Subcutaneous abdominal adipose tissue (tissue), 5 donors: ENCODE results near the gene TLX2.

ENCODE experiments used
- H3K27ac ChIP-seq: one replicate; pipeline ENCODE4 v1.7.0; 2013; ENCODE audit warnings: low read depth, mild to moderate bottlenecking, inconsistent platforms, low read length, moderate library complexity
- H3K27me3 ChIP-seq, 5 donors: one replicate each; pipeline ENCODE4 v1.7.0; 2013; ENCODE audit warnings: low read length in 5 of 5, inconsistent platforms in 1 of 5; ENCODE audit not compliant: control insufficient read depth in 5 of 5, insufficient read depth in 4 of 5
- H3K36me3 ChIP-seq, 5 donors: one replicate each; pipeline ENCODE4 v1.7.0; 2013; ENCODE audit warnings: low read length in 5 of 5; ENCODE audit not compliant: control insufficient read depth in 5 of 5, insufficient read depth in 5 of 5
- H3K4me1 ChIP-seq, 5 donors: one replicate each; pipeline ENCODE4 v1.7.0; 2013; ENCODE audit warnings: low read length in 5 of 5, mild to moderate bottlenecking in 3 of 5, moderate library complexity in 1 of 5; ENCODE audit not compliant: control insufficient read depth in 5 of 5, insufficient read depth in 5 of 5
- H3K4me3 ChIP-seq, 5 donors: one replicate each; pipeline ENCODE4 v1.7.0; 2013; ENCODE audit warnings: low read length in 5 of 5, low read depth in 1 of 5
- H3K9ac ChIP-seq, 5 donors: one replicate each; pipeline ENCODE4 v1.7.0; 2013; ENCODE audit warnings: low read length in 5 of 5, mild to moderate bottlenecking in 4 of 5, moderate library complexity in 3 of 5
- H3K9me3 ChIP-seq, 5 donors: one replicate each; pipeline ENCODE4 v1.7.0; 2013; ENCODE audit warnings: low read length in 5 of 5; ENCODE audit not compliant: control insufficient read depth in 5 of 5
- donor health status: healthy.
- donor health status: healthy.
- donor health status: healthy.
- donor health status: healthy.
- donor health status: healthy.

TLX2 gene

DNA sequence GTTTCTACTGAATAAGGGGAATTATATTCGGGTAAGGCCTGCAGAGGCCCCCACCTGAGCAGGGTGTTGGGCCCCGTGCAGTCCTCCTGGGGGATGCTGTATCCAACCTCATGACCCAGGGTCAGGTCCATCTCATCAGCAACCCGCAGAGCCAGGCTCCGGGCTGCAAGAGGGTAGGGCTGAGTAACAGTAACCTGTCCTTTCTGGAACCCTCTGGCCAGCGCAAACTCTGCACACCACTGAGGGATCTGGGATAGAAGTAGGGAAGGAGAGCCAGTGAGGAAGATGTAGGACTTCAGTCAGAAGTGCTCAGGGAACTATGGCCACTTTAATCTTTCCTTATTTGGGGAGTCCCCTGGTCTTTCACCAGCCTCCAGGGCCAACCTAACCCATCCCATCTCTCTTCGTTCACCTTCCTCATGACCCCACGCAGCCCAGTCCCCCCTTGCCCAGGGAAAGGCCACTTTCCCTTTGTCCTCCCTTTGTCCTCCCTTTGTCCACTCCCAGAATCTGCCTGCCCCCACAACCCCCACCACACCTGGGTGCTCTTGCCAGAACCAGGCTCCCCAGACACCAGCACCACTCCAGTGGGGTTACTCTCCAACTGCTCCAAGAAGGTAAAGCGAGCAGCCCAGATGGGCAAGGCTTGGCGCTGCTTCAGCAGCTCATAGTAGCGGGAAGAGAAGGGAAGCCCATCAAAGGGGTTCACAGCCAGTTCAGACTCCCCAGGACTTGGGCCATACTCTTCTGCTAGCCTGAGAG, 10.9 kb downstream of the TLX2 start:
- Histone ChIP-seq H3K9ac (no peak overlapping the region), H3K4me3 (no peak overlapping the region), H3K4me1 (peaks cover 2 to 17% (median 15%) of the 10 kb centered on the region in 5 donors), H3K27me3 (peaks cover 0 to 6% (median 5%) of the 10 kb centered on the region in 5 donors), H3K27ac (no peak overlapping the region), H3K36me3 (peaks cover 0 to 32% (median 27%) of the 10 kb centered on the region in 5 donors), H3K9me3 (no peaks in the 10 kb centered on the region)

DNA sequence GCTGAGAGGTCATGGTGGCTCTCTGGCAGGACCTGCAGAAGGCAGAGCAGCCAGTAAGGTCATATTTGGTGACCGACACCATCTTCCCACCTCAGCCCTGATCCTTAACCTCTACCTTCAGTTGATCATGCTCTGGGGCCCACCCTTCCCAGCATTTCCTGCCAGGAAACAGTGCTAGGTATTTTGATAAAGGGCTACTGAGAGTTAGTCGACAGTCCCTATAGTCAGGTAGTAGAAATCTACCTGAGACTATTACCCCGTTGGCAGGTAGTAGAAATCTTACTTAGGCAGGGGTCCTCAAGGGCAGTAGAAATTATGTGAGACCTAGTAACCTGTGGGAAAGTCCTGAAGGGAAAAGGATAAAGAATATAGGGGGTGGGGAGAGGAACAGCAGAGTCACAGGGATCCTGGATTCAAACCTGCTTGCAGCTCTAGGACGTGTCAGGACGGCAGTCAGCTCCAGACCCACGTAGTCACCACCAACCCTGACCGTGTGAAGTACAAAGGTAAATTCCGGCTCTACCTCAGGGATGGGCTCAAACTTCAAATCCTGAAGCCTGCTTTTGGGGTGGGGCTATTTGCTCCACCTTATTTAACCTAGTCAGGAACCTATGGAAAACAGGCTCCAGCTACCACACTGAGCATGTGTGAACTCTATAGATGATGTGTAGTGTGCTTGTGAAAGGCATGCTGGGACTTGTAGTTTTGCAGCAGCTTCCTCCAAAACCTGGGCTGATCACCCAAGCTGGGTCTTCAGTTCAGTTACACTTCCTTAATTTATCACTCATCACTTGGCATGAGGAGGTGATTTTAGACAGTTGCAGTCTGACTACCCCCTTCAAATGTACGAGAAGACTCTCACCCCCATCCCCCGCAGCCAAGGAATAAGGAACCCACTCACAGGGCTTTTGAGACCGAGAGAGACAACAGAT, 11.7 kb downstream of the TLX2 start, which contains the start of gene DQX1:
Gene DQX1 (minus strand): TSS at position 515 of the 932 bp plus-strand sequence. CDS start 502 bp downstream, at position 13.
- H3K4me1 ChIP-seq: peaks cover 2 to 25% (median 22%) of the 10 kb centered on the region in 5 donors
- H3K9ac ChIP-seq: no peak within 1 kb of the TSS
- H3K9me3 ChIP-seq: no peaks in the 10 kb centered on the region
- no peak within 1 kb of the TSS for H3K4me3 ChIP-seq
- no peak within 1 kb of the TSS for H3K27ac ChIP-seq
- peaks cover 0 to 3% (median 0%) of the 10 kb centered on the region in 5 donors for H3K27me3 ChIP-seq
- peaks cover 0 to 32% (median 27%) of the 10 kb centered on the region in 5 donors for H3K36me3 ChIP-seq

GRCh38 chr2:74526649-74527230, 12.5 kb downstream of the TLX2 start:
- peaks cover 2 to 33% (median 26%) of the 10 kb centered on the region in 5 donors for H3K4me1 ChIP-seq

GRCh38 chr2:74527741-74528140, 13.5 kb downstream of the TLX2 start:
- peaks cover 2 to 39% (median 27%) of the 10 kb centered on the region in 5 donors for H3K4me1 ChIP-seq
- no peaks in the 10 kb centered on the region for H3K9me3 ChIP-seq
- H3K4me3 ChIP-seq: no peak overlapping the region
- H3K27me3 ChIP-seq: no peaks in the 10 kb centered on the region
- no peak overlapping the region for H3K27ac ChIP-seq
- no peak overlapping the region for H3K9ac ChIP-seq
- peaks cover 0 to 43% (median 34%) of the 10 kb centered on the region in 5 donors for H3K36me3 ChIP-seq

More at GRCh38 chr2:74526649-74527230, 12.5 kb downstream of the TLX2 start:
- H3K4me3 ChIP-seq: no peak overlapping the region
- no peak overlapping the region for H3K9ac ChIP-seq
- peaks cover 0 to 3% (median 0%) of the 10 kb centered on the region in 5 donors for H3K27me3 ChIP-seq
- H3K27ac ChIP-seq: no peak overlapping the region
- peaks cover 0 to 37% (median 27%) of the 10 kb centered on the region in 5 donors for H3K36me3 ChIP-seq
- no peaks in the 10 kb centered on the region for H3K9me3 ChIP-seq

DNA sequence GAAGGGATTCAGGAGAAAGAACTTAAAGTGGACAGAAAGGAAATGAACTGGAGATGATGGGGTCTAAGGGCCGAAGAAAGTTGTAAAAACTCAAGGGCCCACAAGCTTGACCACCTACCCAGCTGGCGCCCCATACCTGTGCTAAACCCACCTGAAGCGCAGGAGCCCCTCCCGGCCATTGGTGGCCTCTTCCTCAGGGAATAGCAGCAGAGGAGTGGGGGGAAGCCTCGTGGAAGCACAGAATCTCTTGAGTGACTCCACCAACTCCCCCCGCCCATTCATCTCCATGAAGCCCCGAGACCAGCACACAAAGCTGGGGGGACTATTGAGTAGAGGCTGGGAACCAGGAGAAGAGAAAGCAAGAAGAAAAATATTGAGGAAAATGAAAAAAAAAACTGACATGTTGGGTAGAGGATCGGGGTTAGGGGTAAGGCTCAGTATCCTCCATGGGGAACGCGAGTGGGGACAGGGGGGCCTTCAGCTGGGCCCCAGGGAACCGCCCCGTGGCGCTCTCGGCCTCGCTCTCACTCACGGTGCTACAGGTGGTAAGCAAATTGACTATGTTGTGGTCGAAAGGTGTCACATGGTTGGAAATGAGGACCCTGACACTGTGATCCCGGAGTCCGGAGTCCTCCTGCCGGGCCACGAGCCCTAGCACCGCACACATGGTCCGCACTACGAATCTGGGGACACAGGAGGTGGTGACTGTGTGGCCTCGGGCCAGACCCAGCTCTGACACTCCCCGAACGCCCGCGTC, 14.5 kb downstream of the TLX2 start:
- peaks cover 2 to 39% (median 27%) of the 10 kb centered on the region in 5 donors for H3K4me1 ChIP-seq
- no peaks in the 10 kb centered on the region for H3K9me3 ChIP-seq
- H3K27me3 ChIP-seq: no peaks in the 10 kb centered on the region
- H3K36me3 ChIP-seq: peaks cover 0 to 53% (median 44%) of the 10 kb centered on the region in 5 donors
- peak overlapping the region; percentile 48 to 94 (median 82) for H3K9ac ChIP-seq
- peak overlapping the region; percentile 66 to 95 (median 83) for H3K4me3 ChIP-seq
- peak overlapping the region; percentile 76 for H3K27ac ChIP-seq

DNA sequence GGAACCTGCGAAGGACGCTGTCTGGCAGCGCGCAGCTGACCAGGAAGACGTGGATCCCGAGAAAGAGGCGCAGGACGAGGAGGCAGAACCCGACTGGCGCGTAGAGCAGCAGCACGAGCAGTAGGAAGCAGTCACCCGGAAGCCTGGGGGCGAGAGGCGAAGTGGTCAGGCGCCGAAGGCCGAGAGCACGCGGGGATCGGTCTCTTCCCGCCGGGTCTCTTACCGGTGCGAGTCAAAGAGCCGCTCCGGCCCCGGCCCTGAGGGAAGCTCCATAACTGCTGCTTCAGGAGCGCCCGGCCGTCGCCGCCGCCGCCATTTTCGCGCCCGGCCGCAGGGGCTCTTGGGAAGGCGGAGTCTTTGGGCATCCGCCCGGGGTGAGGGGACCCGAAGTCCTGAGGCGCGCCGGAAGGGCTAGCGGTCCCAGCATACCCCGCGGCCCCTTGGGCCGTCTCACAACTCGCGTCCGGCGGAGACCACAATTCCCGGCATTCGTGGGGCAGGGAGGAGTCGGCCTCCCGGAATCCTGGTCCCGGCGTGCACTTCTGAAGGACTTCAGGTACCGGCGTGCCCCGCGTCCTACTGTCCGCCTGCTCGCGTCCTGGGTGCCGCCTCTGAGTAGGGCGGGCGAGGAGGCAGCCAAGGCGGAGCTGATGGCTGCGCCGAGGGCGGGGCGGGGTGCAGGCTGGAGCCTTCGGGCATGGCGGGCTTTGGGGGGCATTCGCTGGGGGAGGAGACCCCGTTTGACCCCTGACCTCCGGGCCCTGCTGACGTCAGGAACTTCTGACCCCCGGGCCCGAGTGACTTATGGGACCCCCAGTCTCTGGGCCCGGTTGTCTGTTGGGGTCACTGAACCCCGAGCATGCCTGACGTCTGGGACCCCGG, 15.3 kb downstream of the TLX2 start, which contains the start of the genes AUP1 and HTRA2:
Gene AUP1 (minus strand): TSS at position 350 of the 882 bp plus-strand sequence. CDS start 77 bp downstream, at position 273.
Gene HTRA2 (plus strand): TSS at position 577 of the 882 bp plus-strand sequence. CDS start 74 bp downstream, at position 651.
- Histone ChIP-seq H3K27me3 (no peaks in the 10 kb centered on the region), H3K9me3 (no peaks in the 10 kb centered on the region), H3K36me3 (peaks cover 0 to 61% (median 44%) of the 10 kb centered on the region in 5 donors)

DNA sequence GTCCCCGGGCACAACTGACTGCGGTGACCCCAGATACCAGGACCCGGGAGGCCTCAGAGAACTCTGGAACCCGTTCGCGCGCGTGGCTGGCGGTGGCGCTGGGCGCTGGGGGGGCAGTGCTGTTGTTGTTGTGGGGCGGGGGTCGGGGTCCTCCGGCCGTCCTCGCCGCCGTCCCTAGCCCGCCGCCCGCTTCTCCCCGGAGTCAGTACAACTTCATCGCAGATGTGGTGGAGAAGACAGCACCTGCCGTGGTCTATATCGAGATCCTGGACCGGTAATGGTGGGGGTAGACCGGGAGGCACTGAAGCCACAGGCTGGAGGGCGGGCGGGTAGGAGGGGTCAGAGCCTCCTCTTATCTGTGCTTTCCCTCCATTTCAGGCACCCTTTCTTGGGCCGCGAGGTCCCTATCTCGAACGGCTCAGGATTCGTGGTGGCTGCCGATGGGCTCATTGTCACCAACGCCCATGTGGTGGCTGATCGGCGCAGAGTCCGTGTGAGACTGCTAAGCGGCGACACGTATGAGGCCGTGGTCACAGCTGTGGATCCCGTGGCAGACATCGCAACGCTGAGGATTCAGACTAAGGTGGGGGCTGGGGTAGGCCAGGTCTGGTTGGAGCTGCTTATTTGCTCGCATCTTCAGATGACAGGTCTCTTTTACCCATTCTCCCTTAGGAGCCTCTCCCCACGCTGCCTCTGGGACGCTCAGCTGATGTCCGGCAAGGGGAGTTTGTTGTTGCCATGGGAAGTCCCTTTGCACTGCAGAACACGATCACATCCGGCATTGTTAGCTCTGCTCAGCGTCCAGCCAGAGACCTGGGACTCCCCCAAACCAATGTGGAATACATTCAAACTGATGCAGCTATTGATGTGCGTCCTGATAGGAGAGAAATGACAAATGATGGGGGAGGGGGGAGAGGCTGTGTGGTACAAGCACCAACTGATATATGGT, 16.3 kb downstream of the TLX2 start:
- peak overlapping the region; percentile 76 for H3K27ac ChIP-seq
- H3K9ac ChIP-seq: peak overlapping the region in 4 of 5 donors; percentile 79 to 83 (median 81)
- H3K4me3 ChIP-seq: peak overlapping the region; percentile 74 to 95 (median 84)
- H3K27me3 ChIP-seq: no peaks in the 10 kb centered on the region
- peaks cover 2 to 39% (median 27%) of the 10 kb centered on the region in 5 donors for H3K4me1 ChIP-seq
- peaks cover 0 to 58% (median 43%) of the 10 kb centered on the region in 5 donors for H3K36me3 ChIP-seq
- H3K9me3 ChIP-seq: no peaks in the 10 kb centered on the region

More for the DNA sequence above, 15.3 kb downstream of the TLX2 start, which contains the start of the genes AUP1 and HTRA2:
- H3K4me1 ChIP-seq: peaks cover 2 to 39% (median 27%) of the 10 kb centered on the region in 5 donors
- H3K9ac ChIP-seq: peak within 1 kb of the TSS; percentile 48 to 94 (median 82)
- H3K27ac ChIP-seq: peak within 1 kb of the TSS; percentile 76
- H3K4me3 ChIP-seq: peak within 1 kb of the TSS; percentile 74 to 95 (median 84)
